Measurements from ENCODE around the gene TRAF7. TPM values are rescaled to one million over a fixed set of nuclear protein-coding genes. Genes with fewer than 3 reads are reported as not detected.

The TRAF7 gene
- total RNA-seq, 1 donor from 2014 or later = 66.1 TPM

DNA sequence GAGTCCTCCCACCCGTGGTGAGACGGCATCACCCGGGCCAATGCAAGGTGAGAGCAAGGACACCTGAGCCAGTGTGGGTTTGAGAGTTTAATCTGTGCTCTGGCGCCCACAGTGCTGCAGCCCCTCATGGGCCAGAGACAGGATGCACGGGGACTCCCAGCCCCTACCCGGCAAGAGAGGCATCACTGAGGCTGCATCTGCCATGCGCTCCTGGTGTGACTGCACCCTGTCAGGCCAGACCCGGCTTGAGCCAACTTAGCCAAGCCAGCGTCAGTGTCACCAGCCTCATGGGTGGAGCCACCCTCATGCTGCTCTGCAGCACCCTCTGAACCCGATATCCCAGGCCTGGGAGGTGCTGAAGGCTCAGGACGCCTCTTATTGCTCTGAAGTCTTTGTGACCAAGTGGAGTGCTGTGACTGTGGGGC is 56.4 kb downstream of the TRAF7 start:
- H3K4me1 Mint-ChIP-seq = peaks cover 16% of the 10 kb centered on the region
- DNase-seq (ENCODE audit: low spot score in 2 of 2, unreplicated experiment in 2 of 2) = no peak
- H3K27me3 Mint-ChIP-seq (ENCODE audit: low read depth) = no peaks in the 10 kb centered on the region
- no peak for TF ChIP-seq CTCF (IDR thresholded peaks at IDR 0.05; ENCODE audit: unreplicated experiment)
- no peaks in the 10 kb centered on the region for H3K9me3 Mint-ChIP-seq
- peak overlapping the region; percentile 28 for H3K4me3 Mint-ChIP-seq
- H3K27ac Mint-ChIP-seq = no peak overlapping the region
- peaks cover 6% of the 10 kb centered on the region for H3K36me3 Mint-ChIP-seq

GRCh38 chr16:2212362-2213324 is 57.1 kb downstream of the TRAF7 start:
- Mint-ChIP-seq H3K27ac (no peak overlapping the region), H3K36me3 (peaks cover 2% of the 10 kb centered on the region), H3K9me3 (no peaks in the 10 kb centered on the region), H3K4me1 (peaks cover 16% of the 10 kb centered on the region), H3K4me3 (peak overlapping the region; percentile 67), H3K27me3 (ENCODE audit: low read depth) (no peaks in the 10 kb centered on the region)
- no peak for DNase-seq (ENCODE audit: low spot score in 2 of 2, unreplicated experiment in 2 of 2)
- no peak for TF ChIP-seq CTCF (IDR thresholded peaks at IDR 0.05; ENCODE audit: unreplicated experiment)

DNA sequence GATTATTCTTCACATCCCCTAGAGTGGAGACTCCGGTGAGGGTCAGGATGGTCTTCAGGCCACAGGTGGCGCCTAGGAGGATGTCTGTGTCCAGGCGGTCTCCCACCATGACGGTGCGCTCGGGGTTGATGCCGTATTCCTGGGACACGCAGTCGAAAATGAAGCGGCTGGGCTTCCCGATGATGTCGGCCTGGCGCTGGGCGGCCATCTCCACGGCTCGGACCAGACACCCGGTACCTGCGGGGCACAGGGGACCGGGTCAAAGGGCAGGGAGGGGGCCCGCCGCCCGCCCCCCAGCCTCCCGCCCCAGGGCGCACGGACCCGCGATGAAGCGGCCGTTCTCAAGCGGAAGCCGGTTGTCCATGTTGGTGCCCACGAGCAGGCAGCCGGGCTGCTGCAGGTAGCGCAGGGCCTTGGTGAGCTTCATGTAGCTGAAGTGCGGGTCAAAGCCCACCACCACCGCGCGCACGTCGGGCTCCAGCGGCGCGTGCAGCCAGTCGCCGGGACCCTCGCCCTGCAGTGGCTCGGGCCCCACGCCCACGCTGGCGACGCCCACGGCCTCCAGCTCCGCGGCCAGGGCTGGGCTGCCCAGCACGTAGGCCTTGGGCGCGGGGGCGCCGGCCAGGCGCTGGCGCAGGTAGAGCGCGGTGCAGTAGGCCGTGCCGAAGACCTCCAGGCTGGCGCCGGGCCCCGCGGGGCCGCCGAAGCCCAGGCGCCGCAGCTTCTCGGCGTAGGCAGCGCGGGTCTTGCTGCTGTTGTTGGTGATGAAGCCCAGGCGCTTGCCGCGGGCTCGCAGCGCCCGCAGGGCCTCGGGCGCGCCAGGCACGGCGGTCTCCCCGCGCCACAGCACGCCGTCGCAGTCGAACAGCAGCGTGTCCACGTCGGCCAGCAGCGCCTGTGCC is 58.5 kb downstream of the TRAF7 start:
- no peaks in the 10 kb centered on the region for H3K27me3 Mint-ChIP-seq (ENCODE audit: low read depth)
- H3K36me3 Mint-ChIP-seq = no peaks in the 10 kb centered on the region

DNA sequence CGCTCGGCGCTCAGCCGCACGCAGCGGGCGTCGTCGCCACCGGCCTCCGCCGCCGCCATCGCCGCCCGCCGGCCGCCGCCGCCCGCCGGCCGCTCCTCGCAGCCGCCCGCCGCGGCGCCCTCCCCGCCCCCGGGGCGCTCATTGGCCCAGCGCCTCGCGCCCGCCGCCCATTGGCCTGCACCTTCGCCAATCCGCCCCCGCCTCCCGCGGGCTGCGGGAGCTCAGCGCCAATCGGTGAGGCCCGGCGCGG is 59.1 kb downstream of the TRAF7 start, which contains the start of gene PGP:
Gene PGP, minus strand, starts transcription at position 122 of the 250 bp plus-strand sequence. Its CDS starts 63 bp downstream, at position 59.
- no peaks in the 10 kb centered on the region for H3K27me3 Mint-ChIP-seq (ENCODE audit: low read depth)
- no peak for TF ChIP-seq CTCF (IDR thresholded peaks at IDR 0.05; ENCODE audit: unreplicated experiment)
- H3K36me3 Mint-ChIP-seq = no peaks in the 10 kb centered on the region
- DNase-seq (ENCODE audit: low spot score in 2 of 2, unreplicated experiment in 2 of 2) = no peak
- peak within 1 kb of the TSS; percentile 95 for H3K27ac Mint-ChIP-seq
- H3K9me3 Mint-ChIP-seq = no peaks in the 10 kb centered on the region
- peaks cover 16% of the 10 kb centered on the region for H3K4me1 Mint-ChIP-seq
- peak within 1 kb of the TSS; percentile 73 for H3K4me3 Mint-ChIP-seq

More for the DNA sequence above, 58.5 kb downstream of the TRAF7 start:
- H3K27ac Mint-ChIP-seq = peak overlapping the region; percentile 9
- peaks cover 16% of the 10 kb centered on the region for H3K4me1 Mint-ChIP-seq
- no peak for TF ChIP-seq CTCF (IDR thresholded peaks at IDR 0.05; ENCODE audit: unreplicated experiment)
- peak overlapping the region; percentile 67 for H3K4me3 Mint-ChIP-seq
- DNase-seq (ENCODE audit: low spot score in 2 of 2, unreplicated experiment in 2 of 2) = no peak
- no peaks in the 10 kb centered on the region for H3K9me3 Mint-ChIP-seq

GRCh38 chr16:2216330-2216729 is 60.7 kb downstream of the TRAF7 start:
- Mint-ChIP-seq H3K4me1 (peaks cover 16% of the 10 kb centered on the region), H3K36me3 (no peaks in the 10 kb centered on the region), H3K4me3 (peak overlapping the region; percentile 73), H3K9me3 (no peaks in the 10 kb centered on the region), H3K27ac (peak overlapping the region; percentile 53), H3K27me3 (ENCODE audit: low read depth) (no peaks in the 10 kb centered on the region)
- DNase-seq (ENCODE audit: low spot score in 2 of 2, unreplicated experiment in 2 of 2) = no peak
- no peak for TF ChIP-seq CTCF (IDR thresholded peaks at IDR 0.05; ENCODE audit: unreplicated experiment)
